Stomach (tissue), 4 donors: Measurements from ENCODE around the gene C22orf42.
"Not testable (repeated sequence)": the region's sequence is repeated elsewhere in the genome, so short reads cannot be mapped to it uniquely, and the experiment has no call there.

Experiments used
- EP300 ChIP-seq: sonication (generic); formaldehyde crosslinking; IDR thresholded peaks from one replicate; pipeline ENCODE4 v1.6.1; 2017; ENCODE audit warnings: antibody characterized with exemption
- POLR2A ChIP-seq, 4 donors: fragments of 450-650 bp; IDR thresholded peaks; one replicate each; pipeline ENCODE4 v1.6.1; 2016; ENCODE audit warnings: antibody characterized with exemption in 4 of 4, control low read depth in 2 of 4, mild to moderate bottlenecking in 1 of 4, moderate library complexity in 1 of 4
- POLR2AphosphoS5 ChIP-seq, 3 donors: sonication (generic); formaldehyde crosslinking; IDR thresholded peaks; one replicate each; pipeline ENCODE4 v1.6.1; 2016; ENCODE audit warnings: antibody characterized with exemption in 3 of 3
- TF ChIP-seq, protein P1 (sequence below), 7 experiments: fragments of 450-650 bp in 4 of 7; fragments of 200-600 bp in 3 of 7; sonication (generic) in 3 of 7; IDR thresholded peaks; one replicate each; pipeline ENCODE4 v1.5.1; 2016 to 2019; ENCODE audit warnings: antibody characterized with exemption in 7 of 7, control low read depth in 2 of 7, mild to moderate bottlenecking in 1 of 7

DNA sequence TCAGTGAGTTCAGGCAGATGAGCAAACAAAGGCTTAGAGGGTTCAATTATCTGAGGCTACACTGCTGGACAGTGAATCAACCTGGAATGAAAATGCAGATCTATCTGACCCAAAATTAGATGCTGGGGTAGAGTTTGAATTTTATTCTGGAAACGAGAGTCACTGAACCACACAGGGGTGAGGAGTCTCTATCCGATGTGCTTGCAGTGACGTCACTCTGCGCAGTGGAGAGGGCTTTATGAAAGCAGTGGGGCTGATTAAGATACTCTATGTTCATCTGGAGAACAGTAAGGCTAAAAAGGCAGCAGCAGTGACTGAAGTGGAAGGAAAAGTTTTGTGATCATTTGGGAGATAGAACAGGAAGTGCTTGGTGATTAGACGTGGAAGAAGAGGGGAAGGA, 1.3 kb upstream of the C22orf42 start:
- TF ChIP-seq, protein P1, sequence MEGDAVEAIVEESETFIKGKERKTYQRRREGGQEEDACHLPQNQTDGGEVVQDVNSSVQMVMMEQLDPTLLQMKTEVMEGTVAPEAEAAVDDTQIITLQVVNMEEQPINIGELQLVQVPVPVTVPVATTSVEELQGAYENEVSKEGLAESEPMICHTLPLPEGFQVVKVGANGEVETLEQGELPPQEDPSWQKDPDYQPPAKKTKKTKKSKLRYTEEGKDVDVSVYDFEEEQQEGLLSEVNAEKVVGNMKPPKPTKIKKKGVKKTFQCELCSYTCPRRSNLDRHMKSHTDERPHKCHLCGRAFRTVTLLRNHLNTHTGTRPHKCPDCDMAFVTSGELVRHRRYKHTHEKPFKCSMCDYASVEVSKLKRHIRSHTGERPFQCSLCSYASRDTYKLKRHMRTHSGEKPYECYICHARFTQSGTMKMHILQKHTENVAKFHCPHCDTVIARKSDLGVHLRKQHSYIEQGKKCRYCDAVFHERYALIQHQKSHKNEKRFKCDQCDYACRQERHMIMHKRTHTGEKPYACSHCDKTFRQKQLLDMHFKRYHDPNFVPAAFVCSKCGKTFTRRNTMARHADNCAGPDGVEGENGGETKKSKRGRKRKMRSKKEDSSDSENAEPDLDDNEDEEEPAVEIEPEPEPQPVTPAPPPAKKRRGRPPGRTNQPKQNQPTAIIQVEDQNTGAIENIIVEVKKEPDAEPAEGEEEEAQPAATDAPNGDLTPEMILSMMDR (IDR thresholded peaks at IDR 0.05) = not testable (repeated sequence)
- not testable (repeated sequence) for TF ChIP-seq EP300; POLR2A (IDR thresholded peaks at IDR 0.05); POLR2AphosphoS5 (IDR thresholded peaks at IDR 0.05)
